Stimulated activated CD8-positive, alpha-beta memory T cell treated with anti-CD3 and anti-CD28 coated beads, Interleukin-4, amount 100 ng/mL, for 24 hours (primary cell): ENCODE measurements around the gene SETD5.

Experiments used
- DNase-seq: peaks from one replicate; pipeline ENCODE4 v3.0.0-alpha.2; 2020; ENCODE audit warnings: low read depth

The SETD5 gene

GRCh38 chr3:9388562-9389272 is 8.7 kb upstream of the SETD5 start:
- DNase-seq, result no peak

- no peak for DNase-seq
Observed at GRCh38 chr3:9390265-9390888, 7.0 kb upstream of the SETD5 start.

- DNase-seq, result no peak
Observed at GRCh38 chr3:9392041-9392440, 5.4 kb upstream of the SETD5 start.

- DNase-seq, result no peak
Observed at GRCh38 chr3:9395570-9396300, 1.7 kb upstream of the SETD5 start.

- DNase-seq, result no peak
Observed at GRCh38 chr3:9396301-9396631, 1.1 kb upstream of the SETD5 start.

GRCh38 chr3:9396632-9397331 is 633 bp upstream of the SETD5 start:
- peak; percentile 95 for DNase-seq

GRCh38 chr3:9397906-9398699 is 688 bp downstream of the SETD5 start:
- peak; percentile 7 for DNase-seq

- no peak for DNase-seq
Observed at GRCh38 chr3:9398700-9399336, 1.4 kb downstream of the SETD5 start.

- DNase-seq, result no peak
Observed at GRCh38 chr3:9399337-9399703, 1.9 kb downstream of the SETD5 start.

GRCh38 chr3:9399746-9400145 is 2.3 kb downstream of the SETD5 start:
- no peak for DNase-seq

GRCh38 chr3:9400616-9401015 is 3.2 kb downstream of the SETD5 start:
- DNase-seq, result no peak

- no peak for DNase-seq
Observed at GRCh38 chr3:9401986-9402385, 4.6 kb downstream of the SETD5 start.

GRCh38 chr3:9402410-9403228 is 5.2 kb downstream of the SETD5 start:
- DNase-seq, result no peak

GRCh38 chr3:9403463-9403862 is 6.0 kb downstream of the SETD5 start:
- no peak for DNase-seq

- DNase-seq, result no peak
Observed at GRCh38 chr3:9404680-9405079, 7.3 kb downstream of the SETD5 start.

- DNase-seq, result no peak
Observed at GRCh38 chr3:9405756-9406155, 8.3 kb downstream of the SETD5 start.

GRCh38 chr3:9406856-9407626 is 9.6 kb downstream of the SETD5 start:
- DNase-seq, result no peak

- DNase-seq, result no peak
Observed at GRCh38 chr3:9408061-9408460, 10.6 kb downstream of the SETD5 start.

- no peak for DNase-seq
Observed at GRCh38 chr3:9408546-9408945, 11.1 kb downstream of the SETD5 start.
